ENCODE data around the gene ASB1.

The ASB1 gene

GRCh38 chr2:238423561-238424312 lies 3.0 kb upstream of the ASB1 start:
- Mint-ChIP-seq H3K4me1 (ENCODE audit: low read depth) (peaks cover 16% of the 10 kb centered on the region), H3K27ac (no peak overlapping the region), H3K27me3 (ENCODE audit: low read depth) (no peaks in the 10 kb centered on the region), H3K36me3 (ENCODE audit: low read depth) (peaks cover 5% of the 10 kb centered on the region), H3K4me3 (no peak overlapping the region), H3K9me3 (no peaks in the 10 kb centered on the region)
- DNase-seq (ENCODE audit: low spot score): no peak

- peak overlapping the region; percentile 71 for H3K27ac Mint-ChIP-seq
- DNase-seq (ENCODE audit: low spot score): no peak
- H3K9me3 Mint-ChIP-seq: no peaks in the 10 kb centered on the region
- peaks cover 8% of the 10 kb centered on the region for H3K36me3 Mint-ChIP-seq (ENCODE audit: low read depth)
- H3K4me3 Mint-ChIP-seq: no peak overlapping the region
- no peaks in the 10 kb centered on the region for H3K27me3 Mint-ChIP-seq (ENCODE audit: low read depth)
- H3K4me1 Mint-ChIP-seq (ENCODE audit: low read depth): peaks cover 16% of the 10 kb centered on the region
Observed at GRCh38 chr2:238424313-238424700, 2.4 kb upstream of the ASB1 start.

DNA sequence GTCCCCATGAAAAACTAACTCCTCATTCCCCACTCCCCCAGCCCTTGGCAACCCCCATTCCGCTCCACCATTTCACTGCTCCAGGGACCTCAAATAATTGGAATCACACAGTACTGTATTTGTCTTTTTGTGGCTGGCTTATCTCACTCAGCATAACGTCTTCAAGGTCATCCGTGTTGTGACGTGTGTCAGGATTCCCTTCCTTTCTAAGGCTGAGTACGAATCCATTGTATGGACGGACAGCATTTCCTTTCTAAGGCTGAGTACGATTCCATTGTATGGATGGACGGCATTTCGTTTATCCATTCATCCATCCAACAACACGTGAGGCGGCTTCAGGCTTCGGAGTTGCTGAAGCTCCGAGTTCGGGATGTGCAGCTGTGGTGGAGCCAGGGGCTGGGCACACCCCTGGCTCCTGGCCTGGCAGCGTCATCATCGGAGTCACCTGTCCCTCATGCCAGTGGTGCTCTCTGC lies 1.2 kb upstream of the ASB1 start:
- peaks cover 7% of the 10 kb centered on the region for H3K9me3 Mint-ChIP-seq
- peaks cover 19% of the 10 kb centered on the region for H3K36me3 Mint-ChIP-seq (ENCODE audit: low read depth)
- peaks cover 20% of the 10 kb centered on the region for H3K4me1 Mint-ChIP-seq (ENCODE audit: low read depth)
- no peak for DNase-seq (ENCODE audit: low spot score)
- no peaks in the 10 kb centered on the region for H3K27me3 Mint-ChIP-seq (ENCODE audit: low read depth)
- peak overlapping the region; percentile 55 for H3K27ac Mint-ChIP-seq
- H3K4me3 Mint-ChIP-seq: peak overlapping the region; percentile 65

DNA sequence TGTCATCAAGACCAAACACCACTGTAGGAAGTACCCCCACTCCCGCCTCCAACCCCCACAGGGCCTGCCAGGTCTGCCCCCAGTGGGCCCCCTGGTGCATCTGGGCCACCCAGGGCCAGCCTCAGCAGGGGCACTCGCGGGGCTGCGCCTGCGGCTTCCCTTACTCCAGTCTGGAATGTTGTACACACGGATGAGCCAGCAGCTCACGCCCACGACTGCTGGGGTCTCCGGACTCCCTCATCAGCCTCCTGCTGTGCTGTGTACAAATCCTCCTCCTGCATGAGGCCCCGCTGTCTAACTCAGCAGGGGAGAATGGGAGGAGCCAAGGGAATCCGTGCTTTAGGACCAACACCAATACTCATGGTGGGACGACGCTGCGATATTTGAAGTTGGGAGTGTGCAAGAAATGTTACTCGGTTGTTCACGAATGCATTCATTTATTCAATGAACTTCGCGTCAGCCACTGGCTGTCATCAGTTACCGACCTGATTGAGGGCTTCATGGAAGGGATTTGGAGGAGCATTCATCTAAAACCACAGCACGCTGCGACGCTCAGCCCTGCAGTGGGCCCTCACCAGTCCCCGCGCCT lies 654 bp upstream of the ASB1 start:
- peaks cover 7% of the 10 kb centered on the region for H3K9me3 Mint-ChIP-seq
- no peaks in the 10 kb centered on the region for H3K27me3 Mint-ChIP-seq (ENCODE audit: low read depth)
- peak overlapping the region; percentile 91 for H3K27ac Mint-ChIP-seq
- H3K4me1 Mint-ChIP-seq (ENCODE audit: low read depth): peaks cover 20% of the 10 kb centered on the region
- H3K4me3 Mint-ChIP-seq: peak overlapping the region; percentile 88
- DNase-seq (ENCODE audit: low spot score): no peak
- peaks cover 23% of the 10 kb centered on the region for H3K36me3 Mint-ChIP-seq (ENCODE audit: low read depth)

GRCh38 chr2:238427435-238428162 lies 872 bp downstream of the ASB1 start:
- Mint-ChIP-seq H3K4me3 (peak overlapping the region; percentile 91), H3K36me3 (ENCODE audit: low read depth) (peaks cover 31% of the 10 kb centered on the region), H3K27me3 (ENCODE audit: low read depth) (no peaks in the 10 kb centered on the region), H3K9me3 (peaks cover 7% of the 10 kb centered on the region), H3K27ac (peak overlapping the region; percentile 88), H3K4me1 (ENCODE audit: low read depth) (peaks cover 24% of the 10 kb centered on the region)
- DNase-seq (ENCODE audit: low spot score): no peak

DNA sequence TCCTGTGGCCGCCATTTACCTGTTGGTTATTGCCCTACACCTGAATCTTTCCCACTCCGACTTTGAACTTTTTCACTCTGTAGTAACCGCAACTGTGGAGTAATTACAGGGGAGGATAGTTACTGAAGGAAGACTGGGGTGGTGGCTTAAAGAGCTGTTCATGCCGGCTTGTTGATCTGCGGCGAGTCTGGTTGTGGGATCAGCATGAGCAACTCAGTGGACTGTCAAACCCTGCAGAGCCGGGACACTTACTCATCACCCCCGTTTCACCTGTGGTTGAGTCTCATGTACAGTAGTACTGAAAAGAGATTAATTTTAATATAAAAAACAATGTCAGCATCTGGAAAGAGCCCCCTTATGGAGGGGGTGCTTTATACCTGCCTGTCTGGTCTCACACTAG lies 2.1 kb downstream of the ASB1 start:
- Mint-ChIP-seq H3K4me1 (ENCODE audit: low read depth) (peaks cover 26% of the 10 kb centered on the region), H3K27ac (no peak overlapping the region), H3K36me3 (ENCODE audit: low read depth) (peaks cover 39% of the 10 kb centered on the region), H3K9me3 (peaks cover 7% of the 10 kb centered on the region), H3K4me3 (peak overlapping the region; percentile 46), H3K27me3 (ENCODE audit: low read depth) (no peaks in the 10 kb centered on the region)
- no peak for DNase-seq (ENCODE audit: low spot score)

DNA sequence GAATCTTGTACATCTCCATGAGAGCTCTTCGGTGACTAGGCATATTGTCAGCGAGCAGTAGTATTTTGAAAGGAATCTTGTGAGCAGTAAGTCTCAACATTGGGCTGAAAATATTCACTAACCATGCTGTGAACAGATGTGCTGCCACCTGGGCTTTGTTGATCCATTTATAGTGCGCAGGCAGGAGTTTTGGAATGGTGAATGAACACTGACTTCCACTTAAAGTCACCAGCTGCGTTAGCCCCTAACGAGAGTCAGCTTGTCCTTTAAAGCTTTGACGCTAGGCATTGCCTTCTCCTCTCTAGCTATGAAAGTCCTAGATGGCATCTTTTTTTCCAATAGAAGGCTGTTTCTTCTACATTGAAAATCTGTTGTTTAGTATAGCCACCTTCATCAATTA lies 4.1 kb downstream of the ASB1 start:
- no peak overlapping the region for H3K27ac Mint-ChIP-seq
- DNase-seq (ENCODE audit: low spot score): no peak
- H3K9me3 Mint-ChIP-seq: peaks cover 7% of the 10 kb centered on the region
- H3K4me1 Mint-ChIP-seq (ENCODE audit: low read depth): peaks cover 23% of the 10 kb centered on the region
- no peak overlapping the region for H3K4me3 Mint-ChIP-seq
- no peaks in the 10 kb centered on the region for H3K27me3 Mint-ChIP-seq (ENCODE audit: low read depth)
- peaks cover 48% of the 10 kb centered on the region for H3K36me3 Mint-ChIP-seq (ENCODE audit: low read depth)

GRCh38 chr2:238431456-238431855 lies 4.7 kb downstream of the ASB1 start:
- Mint-ChIP-seq H3K27me3 (ENCODE audit: low read depth) (no peaks in the 10 kb centered on the region), H3K36me3 (ENCODE audit: low read depth) (peaks cover 53% of the 10 kb centered on the region), H3K27ac (no peak overlapping the region), H3K4me3 (no peak overlapping the region), H3K4me1 (ENCODE audit: low read depth) (peaks cover 21% of the 10 kb centered on the region), H3K9me3 (peaks cover 7% of the 10 kb centered on the region)
- DNase-seq (ENCODE audit: low spot score): no peak

GRCh38 chr2:238433300-238433915 lies 6.7 kb downstream of the ASB1 start:
- no peak overlapping the region for H3K4me3 Mint-ChIP-seq

DNA sequence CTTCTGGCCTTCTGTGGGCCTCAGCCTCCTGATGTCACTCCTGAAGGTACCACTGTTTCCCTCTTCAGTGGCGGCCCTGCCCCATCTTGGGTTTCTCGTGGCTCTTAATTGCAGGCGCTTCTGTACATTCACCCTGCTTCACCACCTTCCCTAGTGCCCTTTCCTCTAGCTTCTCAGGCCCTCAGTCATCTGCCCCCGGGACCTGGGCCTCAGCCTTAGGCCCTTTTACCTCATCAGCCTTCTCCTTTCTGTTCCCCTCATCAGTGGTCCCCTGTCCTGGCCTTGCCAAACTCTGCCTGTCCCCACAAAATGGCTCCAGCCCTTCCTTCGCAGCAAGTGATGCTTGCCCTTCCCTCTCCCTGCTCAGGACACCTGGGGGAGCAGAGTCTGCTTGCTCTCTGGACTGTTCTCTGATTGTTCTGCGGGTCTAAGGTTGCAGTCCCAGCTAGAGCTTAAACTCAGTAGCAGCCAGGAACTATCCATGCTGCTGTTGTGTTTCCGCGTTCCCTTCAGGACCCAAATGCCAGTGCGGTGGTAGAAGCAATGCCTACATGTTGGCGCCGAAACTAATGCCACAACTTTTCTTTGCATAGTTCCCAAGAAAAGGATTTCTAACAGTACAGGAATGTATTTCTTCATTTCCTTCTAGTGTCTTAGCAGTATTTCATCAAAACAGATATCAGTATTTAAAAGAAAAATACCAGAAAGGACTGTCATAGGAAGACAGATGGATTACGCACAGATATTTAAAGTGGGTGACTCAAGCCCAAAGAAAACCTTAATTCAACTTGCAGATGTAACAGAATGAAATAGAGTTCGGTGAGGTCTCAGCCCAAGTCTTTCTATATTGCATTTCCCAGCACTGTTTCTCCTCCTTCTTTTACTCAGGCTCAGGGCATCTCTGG lies 7.5 kb downstream of the ASB1 start:
- H3K9me3 Mint-ChIP-seq: peaks cover 7% of the 10 kb centered on the region
- peaks cover 19% of the 10 kb centered on the region for H3K4me1 Mint-ChIP-seq (ENCODE audit: low read depth)
- no peak overlapping the region for H3K27ac Mint-ChIP-seq
- peaks cover 63% of the 10 kb centered on the region for H3K36me3 Mint-ChIP-seq (ENCODE audit: low read depth)
- no peaks in the 10 kb centered on the region for H3K27me3 Mint-ChIP-seq (ENCODE audit: low read depth)
- no peak overlapping the region for H3K4me3 Mint-ChIP-seq
- DNase-seq (ENCODE audit: low spot score): no peak

More at GRCh38 chr2:238433300-238433915, 6.7 kb downstream of the ASB1 start:
- no peak overlapping the region for H3K27ac Mint-ChIP-seq
- no peaks in the 10 kb centered on the region for H3K27me3 Mint-ChIP-seq (ENCODE audit: low read depth)
- H3K4me1 Mint-ChIP-seq (ENCODE audit: low read depth): peaks cover 17% of the 10 kb centered on the region
- peaks cover 59% of the 10 kb centered on the region for H3K36me3 Mint-ChIP-seq (ENCODE audit: low read depth)
- no peak for DNase-seq (ENCODE audit: low spot score)
- H3K9me3 Mint-ChIP-seq: peaks cover 7% of the 10 kb centered on the region

GRCh38 chr2:238434846-238435751 lies 8.4 kb downstream of the ASB1 start:
- Mint-ChIP-seq H3K27ac (no peak overlapping the region), H3K4me3 (no peak overlapping the region), H3K9me3 (peaks cover 5% of the 10 kb centered on the region), H3K36me3 (ENCODE audit: low read depth) (peaks cover 59% of the 10 kb centered on the region), H3K4me1 (ENCODE audit: low read depth) (peaks cover 18% of the 10 kb centered on the region), H3K27me3 (ENCODE audit: low read depth) (no peaks in the 10 kb centered on the region)
- no peak for DNase-seq (ENCODE audit: low spot score)

GRCh38 chr2:238435752-238436096 lies 9.0 kb downstream of the ASB1 start:
- H3K9me3 Mint-ChIP-seq: no peaks in the 10 kb centered on the region
- no peak overlapping the region for H3K27ac Mint-ChIP-seq
- H3K4me3 Mint-ChIP-seq: no peak overlapping the region
- no peaks in the 10 kb centered on the region for H3K27me3 Mint-ChIP-seq (ENCODE audit: low read depth)
- H3K36me3 Mint-ChIP-seq (ENCODE audit: low read depth): peaks cover 57% of the 10 kb centered on the region
- DNase-seq (ENCODE audit: low spot score): no peak
- peaks cover 20% of the 10 kb centered on the region for H3K4me1 Mint-ChIP-seq (ENCODE audit: low read depth)
